SU-DHL-6 (cell line): ENCODE measurements around the gene LRRC71.

Source experiments
- CTCF ChIP-seq: fragments of 200-600 bp; sonication (generic); IDR thresholded peaks from one replicate; pipeline ENCODE4 v1.5.1; 2017; ENCODE audit warnings: antibody characterized with exemption, mild to moderate bottlenecking, low read length, moderate library complexity; ENCODE audit not compliant: insufficient read depth, poor library complexity, severe bottlenecking
- EZH2phosphoT487 ChIP-seq: fragments of 200-600 bp; sonication (generic), shearing (Covaris generic); conservative IDR thresholded peaks from 2 replicates; pipeline ENCODE4 v1.6.1; 2018; ENCODE audit warnings: mild to moderate bottlenecking, antibody characterized with exemption, low read length, moderate library complexity, mixed read lengths

GRCh38 chr1:156898161-156898566 lies 22.3 kb upstream of the LRRC71 start:
- TF ChIP-seq CTCF (no peak), EZH2phosphoT487 (no peak)
